IPS DF 4.7 (cell line): ENCODE data around the gene NSF.

ENCODE experiments used
- DNase-seq: peaks from one replicate; pipeline ENCODE4 v3.0.0-alpha.2; 2013; ENCODE audit warnings: low spot score; ENCODE audit errors: extremely low read depth

NSF gene

GRCh38 chr17:46796956-46797530 is 206.6 kb downstream of the NSF start:
- no peak for DNase-seq

- no peak for DNase-seq
Measured at GRCh38 chr17:46800573-46800972, 210.1 kb downstream of the NSF start.

- DNase-seq: no peak
Measured at GRCh38 chr17:46802800-46803199, 212.3 kb downstream of the NSF start.

GRCh38 chr17:46803544-46803943 is 213.1 kb downstream of the NSF start:
- no peak for DNase-seq

- DNase-seq: no peak
Measured at GRCh38 chr17:46805771-46806170, 215.3 kb downstream of the NSF start.
